Measurements from ENCODE around the gene ZNF628. TPM values are rescaled to one million over a fixed set of nuclear protein-coding genes. Genes with fewer than 3 reads are reported as not detected.

Gene ZNF628
- total and polyA plus RNA-seq, 3 experiments from 2014 or later, result 0.36 to 8.7 (median 8.3) TPM

- no peaks in the 10 kb centered on the region for H3K9me3 ChIP-seq (ENCODE audit: low read length)
- H3K27me3 ChIP-seq (ENCODE audit: insufficient read depth, low read length, poor library complexity, severe bottlenecking), result no peaks in the 10 kb centered on the region
- Mint-ChIP-seq H3K27me3 (peaks cover 0 to under 1% of the 10 kb centered on the region in 2 donors), H3K4me1 (peaks cover 2 to 4% (median 3%) of the 10 kb centered on the region in 3 donors), H3K27ac (peak overlapping the region in 2 of 8 donors; percentile 22 to 47), H3K9me3 (no peaks in the 10 kb centered on the region), H3K4me3 (no peak overlapping the region), H3K36me3 (no peaks in the 10 kb centered on the region)
- POLR2A ChIA-PET, result no interaction called here
- H3K4me3 ChIP-seq (ENCODE audit: low read length), result no peak overlapping the region
- H3K36me3 ChIP-seq (ENCODE audit: insufficient read depth, low read length), result no peaks in the 10 kb centered on the region
- CTCF ChIA-PET, result interaction anchor here (0.6 to 3.9 kb wide), 32 partner anchors 9 to 350 kb away, joined by 3 to 56 read pairs (median 4); partner anchors contain the start of genes TMEM238, ZNF628, ZNF784 and ZNF865
- no peak for DNase-seq
- peak overlapping the region; percentile 47 for H3K27ac ChIP-seq (ENCODE audit: low read depth, low read length)
- peaks cover 8% of the 10 kb centered on the region for H3K4me1 ChIP-seq (ENCODE audit: insufficient read depth, low read length)
Measured at GRCh38 chr19:55468054-55468393, 8.4 kb upstream of the ZNF628 start.

GRCh38 chr19:55471266-55471665 lies 5.2 kb upstream of the ZNF628 start:
- Mint-ChIP-seq H3K36me3 (peaks cover 0 to 1% (median 0%) of the 10 kb centered on the region in 3 donors), H3K4me1 (peaks cover 2 to 10% (median 9%) of the 10 kb centered on the region in 3 donors), H3K27ac (peak overlapping the region in 1 of 8 donors; percentile 69), H3K4me3 (peak overlapping the region in 1 of 7 donors; percentile 63), H3K27me3 (no peaks in the 10 kb centered on the region), H3K9me3 (no peaks in the 10 kb centered on the region)
- CTCF ChIA-PET, result interaction anchor here (1.3 kb wide), 1 partner anchor 33 kb away, joined by 5 read pairs; no protein-coding TSS in a partner anchor
- DNase-seq, result no peak
- no peaks in the 10 kb centered on the region for H3K27me3 ChIP-seq (ENCODE audit: insufficient read depth, low read length, poor library complexity, severe bottlenecking)
- H3K4me1 ChIP-seq (ENCODE audit: insufficient read depth, low read length), result peaks cover 13% of the 10 kb centered on the region
- no peak overlapping the region for H3K4me3 ChIP-seq (ENCODE audit: low read length)
- H3K9me3 ChIP-seq (ENCODE audit: low read length), result no peaks in the 10 kb centered on the region
- POLR2A ChIA-PET, result no interaction called here
- no peak overlapping the region for H3K27ac ChIP-seq (ENCODE audit: low read depth, low read length)
- H3K36me3 ChIP-seq (ENCODE audit: insufficient read depth, low read length), result no peaks in the 10 kb centered on the region

GRCh38 chr19:55472463-55472862 lies 4.0 kb upstream of the ZNF628 start:
- POLR2A ChIA-PET, result no interaction called here
- H3K9me3 Mint-ChIP-seq, result no peaks in the 10 kb centered on the region
- CTCF ChIA-PET, result interaction anchor here (1.7 kb wide), 1 partner anchor 32 kb away, joined by 7 read pairs; no protein-coding TSS in a partner anchor

GRCh38 chr19:55473225-55474012 lies 3.0 kb upstream of the ZNF628 start:
- Mint-ChIP-seq H3K27ac (peak overlapping the region in 2 of 8 donors; percentile 24 to 30), H3K36me3 (peaks cover 0 to 7% (median 0%) of the 10 kb centered on the region in 3 donors), H3K27me3 (no peaks in the 10 kb centered on the region), H3K4me1 (peaks cover 10 to 23% (median 19%) of the 10 kb centered on the region in 3 donors), H3K9me3 (no peaks in the 10 kb centered on the region), H3K4me3 (peak overlapping the region in 1 of 7 donors; percentile 72)
- H3K27ac ChIP-seq (ENCODE audit: low read depth, low read length), result no peak overlapping the region
- H3K4me1 ChIP-seq (ENCODE audit: insufficient read depth, low read length), result peaks cover 17% of the 10 kb centered on the region
- no peak overlapping the region for H3K4me3 ChIP-seq (ENCODE audit: low read length)
- H3K36me3 ChIP-seq (ENCODE audit: insufficient read depth, low read length), result no peaks in the 10 kb centered on the region
- CTCF ChIA-PET, result interaction anchor here (1.7 kb wide), 1 partner anchor 31 kb away, joined by 7 read pairs; no protein-coding TSS in a partner anchor
- DNase-seq, result no peak
- no peaks in the 10 kb centered on the region for H3K27me3 ChIP-seq (ENCODE audit: insufficient read depth, low read length, poor library complexity, severe bottlenecking)
- POLR2A ChIA-PET, result no interaction called here
- no peaks in the 10 kb centered on the region for H3K9me3 ChIP-seq (ENCODE audit: low read length)

More at GRCh38 chr19:55472463-55472862, 4.0 kb upstream of the ZNF628 start:
- Mint-ChIP-seq H3K36me3 (peaks cover 0 to 5% (median 0%) of the 10 kb centered on the region in 3 donors), H3K4me1 (peaks cover 5 to 17% (median 15%) of the 10 kb centered on the region in 3 donors), H3K4me3 (peak overlapping the region in 1 of 7 donors; percentile 51), H3K27ac (no peak overlapping the region), H3K27me3 (no peaks in the 10 kb centered on the region)
- H3K27me3 ChIP-seq (ENCODE audit: insufficient read depth, low read length, poor library complexity, severe bottlenecking), result no peaks in the 10 kb centered on the region
- no peak overlapping the region for H3K27ac ChIP-seq (ENCODE audit: low read depth, low read length)
- no peaks in the 10 kb centered on the region for H3K9me3 ChIP-seq (ENCODE audit: low read length)
- no peak overlapping the region for H3K4me3 ChIP-seq (ENCODE audit: low read length)
- H3K36me3 ChIP-seq (ENCODE audit: insufficient read depth, low read length), result no peaks in the 10 kb centered on the region
- DNase-seq, result no peak
- peaks cover 16% of the 10 kb centered on the region for H3K4me1 ChIP-seq (ENCODE audit: insufficient read depth, low read length)

GRCh38 chr19:55474269-55475265 lies 1.9 kb upstream of the ZNF628 start:
- Mint-ChIP-seq H3K27ac (peak overlapping the region in 2 of 8 donors; percentile 30 to 47), H3K27me3 (no peaks in the 10 kb centered on the region), H3K4me1 (peaks cover 15 to 35% (median 28%) of the 10 kb centered on the region in 3 donors), H3K9me3 (no peaks in the 10 kb centered on the region), H3K4me3 (peak overlapping the region in 5 of 7 donors; percentile 15 to 90 (median 41)), H3K36me3 (peaks cover 0 to 7% (median 0%) of the 10 kb centered on the region in 3 donors)
- Histone ChIP-seq H3K36me3 (ENCODE audit: insufficient read depth, low read length) (no peaks in the 10 kb centered on the region), H3K9me3 (ENCODE audit: low read length) (no peaks in the 10 kb centered on the region), H3K27me3 (ENCODE audit: insufficient read depth, low read length, poor library complexity, severe bottlenecking) (no peaks in the 10 kb centered on the region), H3K4me1 (ENCODE audit: insufficient read depth, low read length) (peaks cover 17% of the 10 kb centered on the region), H3K27ac (ENCODE audit: low read depth, low read length) (no peak overlapping the region), H3K4me3 (ENCODE audit: low read length) (no peak overlapping the region)
- ChIA-PET POLR2A (no interaction called here), CTCF (interaction anchor here (1.2 to 2.5 kb wide), 2 partner anchors 11 to 29 kb away, joined by 3 to 10 read pairs; partner anchors contain the start of gene NAT14)
- DNase-seq, result no peak

GRCh38 chr19:55477905-55478304 lies 1.5 kb downstream of the ZNF628 start:
- no peaks in the 10 kb centered on the region for H3K9me3 Mint-ChIP-seq
- POLR2A ChIA-PET, result no interaction called here
- no peaks in the 10 kb centered on the region for H3K9me3 ChIP-seq (ENCODE audit: low read length)
- H3K27ac ChIP-seq (ENCODE audit: low read depth, low read length), result no peak overlapping the region
- no peak overlapping the region for H3K4me3 ChIP-seq (ENCODE audit: low read length)
- H3K27me3 Mint-ChIP-seq, result no peaks in the 10 kb centered on the region
- CTCF ChIA-PET, result interaction anchor here (2.5 to 3.7 kb wide), 2 partner anchors 11 to 26 kb away, joined by 28 read pairs; no protein-coding TSS in a partner anchor
- H3K27me3 ChIP-seq (ENCODE audit: insufficient read depth, low read length, poor library complexity, severe bottlenecking), result no peaks in the 10 kb centered on the region
- peaks cover 17% of the 10 kb centered on the region for H3K4me1 ChIP-seq (ENCODE audit: insufficient read depth, low read length)
- peak overlapping the region; percentile 51 to 96 (median 66) for H3K4me3 Mint-ChIP-seq
- peak overlapping the region in 7 of 8 donors; percentile 17 to 99 (median 66) for H3K27ac Mint-ChIP-seq
- peaks cover 17 to 42% (median 32%) of the 10 kb centered on the region in 3 donors for H3K4me1 Mint-ChIP-seq
- H3K36me3 ChIP-seq (ENCODE audit: insufficient read depth, low read length), result no peaks in the 10 kb centered on the region
- DNase-seq, result no peak
- peaks cover 0 to 21% (median 0%) of the 10 kb centered on the region in 3 donors for H3K36me3 Mint-ChIP-seq

GRCh38 chr19:55478364-55478763 lies 1.9 kb downstream of the ZNF628 start:
- Histone ChIP-seq H3K4me3 (ENCODE audit: low read length) (no peak overlapping the region), H3K9me3 (ENCODE audit: low read length) (no peaks in the 10 kb centered on the region), H3K27me3 (ENCODE audit: insufficient read depth, low read length, poor library complexity, severe bottlenecking) (no peaks in the 10 kb centered on the region), H3K36me3 (ENCODE audit: insufficient read depth, low read length) (no peaks in the 10 kb centered on the region), H3K4me1 (ENCODE audit: insufficient read depth, low read length) (peaks cover 17% of the 10 kb centered on the region), H3K27ac (ENCODE audit: low read depth, low read length) (no peak overlapping the region)
- H3K4me1 Mint-ChIP-seq, result peaks cover 17 to 42% (median 32%) of the 10 kb centered on the region in 3 donors
- ChIA-PET POLR2A (no interaction called here), CTCF (interaction anchor here (1.7 to 3.7 kb wide), 2 partner anchors 11 to 26 kb away, joined by 9 to 28 read pairs; no protein-coding TSS in a partner anchor)
- peak overlapping the region; percentile 51 to 96 (median 71) for H3K4me3 Mint-ChIP-seq
- H3K27ac Mint-ChIP-seq, result peak overlapping the region in 7 of 8 donors; percentile 29 to 99 (median 66)
- DNase-seq, result no peak
- H3K9me3 Mint-ChIP-seq, result no peaks in the 10 kb centered on the region
- H3K27me3 Mint-ChIP-seq, result no peaks in the 10 kb centered on the region
- H3K36me3 Mint-ChIP-seq, result peaks cover 0 to 22% (median 0%) of the 10 kb centered on the region in 3 donors

Data from CD8-positive, alpha-beta memory T cell (primary cell).